Heart left ventricle (tissue), 16 donors: ENCODE measurements around the gene DIO3. TPM values are rescaled to one million over a fixed set of nuclear protein-coding genes. Genes with fewer than 3 reads are reported as not detected.
A peak's percentile ranks its signal among the peaks of the same experiment; 100 is the strongest.

Source experiments
- ATAC-seq, 4 donors: fragments of 200-7000 bp; cut with Tn5 transposase; one replicate each; pipeline ENCODE4 v1.9.1; 2020 to 2022; ENCODE audit warnings: moderate library complexity in 4 of 4, mild to moderate bottlenecking in 3 of 4, moderate number of reproducible peaks in 1 of 4
- DNase-seq, 5 donors: peaks; one replicate each; pipeline ENCODE4 v3.0.0-alpha.2; 2020
- H3K27ac ChIP-seq, 12 donors: fragments of 200-600 bp; sonication (generic) in 4 of 12; one replicate each; pipeline versions ENCODE4 v1.5.0 to v1.8.0; 2016 to 2022; ENCODE audit warnings: mild to moderate bottlenecking in 2 of 12
- H3K27me3 ChIP-seq, 9 donors: fragments of 200-600 bp; sonication (generic) in 2 of 9; one replicate each; pipeline versions ENCODE4 v1.5.1 to v1.8.0; 2016 to 2022; ENCODE audit warnings: mild to moderate bottlenecking in 3 of 9
- H3K36me3 ChIP-seq, 9 donors: fragments of 200-600 bp; sonication (generic) in 2 of 9; one replicate each; pipeline versions ENCODE4 v1.5.0 to v1.8.0; 2018 to 2022; ENCODE audit warnings: mild to moderate bottlenecking in 2 of 9
- H3K4me1 ChIP-seq, 12 donors: fragments of 200-600 bp; sonication (generic) in 4 of 12; one replicate each; pipeline versions ENCODE4 v1.5.0 to v1.8.0; 2016 to 2022; ENCODE audit warnings: mild to moderate bottlenecking in 3 of 12
- H3K4me3 ChIP-seq, 12 donors: fragments of 200-600 bp; sonication (generic) in 4 of 12; one replicate each; pipeline versions ENCODE4 v1.5.0 to v1.8.0; 2017 to 2022; ENCODE audit warnings: mild to moderate bottlenecking in 9 of 12, moderate library complexity in 4 of 12
- H3K9me3 ChIP-seq, 12 donors: fragments of 200-600 bp; sonication (generic) in 4 of 12; one replicate each; pipeline versions ENCODE4 v1.5.0 to v1.8.0; 2016 to 2022; ENCODE audit warnings: mild to moderate bottlenecking in 1 of 12
- CTCF ChIP-seq, 12 donors: fragments of 200-600 bp; sonication (generic) in 4 of 12; IDR thresholded peaks; one replicate each; pipeline versions ENCODE4 v1.5.0 to v1.8.0; 2018 to 2022; ENCODE audit warnings: antibody characterized with exemption in 12 of 12, mild to moderate bottlenecking in 5 of 12
- POLR2A ChIP-seq, 2 donors: fragments of 450-650 bp; IDR thresholded peaks; one replicate each; pipeline ENCODE4 v1.6.1; 2017; ENCODE audit warnings: antibody characterized with exemption in 2 of 2, mild to moderate bottlenecking in 2 of 2, moderate library complexity in 2 of 2
- WGBS, 4 donors: extraction: QIAGEN DNeasy Blood & Tissue Kit in 2 of 4; methylation state at CpG; one replicate each; pipeline versions ENCODE4 v1.1.5 to v1.1.7; 2013 to 2018; 5-methylcytosine and 5-hydroxymethylcytosine counted together
- intact Hi-C, 10 donors: fragments of 100-400 bp; cut with DNase I; formaldehyde crosslinking; loops; one replicate each; pipeline versions ENCODE4 v1.11.1 to v1.14.2; 2022
- polyA plus RNA-seq, 2 donors: library from polyadenylated mRNA; stranded (reverse); fragments of 200-250 nt; gene quantifications; one replicate each; pipeline ENCODE4 v1.2.3, GENCODE V29; 2013
- total RNA-seq, 9 donors: library from RNA; depleted of rRNA in 2 of 9; stranded (reverse); fragments of >200 nt in 2 of 9; fragmentation: NEBNext Ultra II Directional in 3 of 9; extraction: Animal tissue kit (Norgen Biotek cat#: 25700) in 3 of 9; gene quantifications; one replicate each; pipeline versions ENCODE4 v1.1.0 to v1.2.4, GENCODE V29; 2016 to 2023
- donor health status: ischemic (EF 13 %, LVEDD 7.1; RV severe dilation, severe dysfunction).
- donor health status: healthy with polysubstance abuse.
- donor health status: DM: no; HTN: yes; CAD: no.
- donor health status: DM: no; HTN: no; CAD: no.
- donor health status: ischemic (EF 25% LVEDD 6.9; RV normal size, moderate dysfunction).
- donor health status: ischemic (EF 25% LVEDD 5.7; RV mildly dilated, moderate dysfunction).
- donor health status: healthy.
- donor health status: DM: yes; HTN: yes; CAD: no.
- donor health status: ischemic (EF 35%, LVEDD 5.7; RV mildly dilated, moderate dysfunction).
- donor health status: nonischemic (EF 11% LVEDD 7.7; RV severe dilation, severe dysfunction).
- donor health status: DM: yes; HTN: yes; CAD: no.
- donor health status: PGD.
- donor health status: ischemic (EF 29% LVEDD 5.4; RV normal size, mild dysfunction).
- donor health status: nonischemic (EF 23%, LVEDD 6.1; RV moderate dilation, normal function).

The DIO3 gene
- total and polyA plus RNA-seq, 11 donors = 0.12 to 0.48 (median 0.24) TPM; not detected in 6

GRCh38 chr14:101583715-101584054 lies 22.4 kb downstream of the DIO3 start:
- H3K4me1 ChIP-seq = no peaks in the 10 kb centered on the region
- intact Hi-C loops = no loop called here
- H3K27me3 ChIP-seq = peaks cover 0 to 7% (median 0%) of the 10 kb centered on the region in 9 donors
- WGBS, 4 donors = 66 to 81% (median 71%) methylated on average over 4 to 7 of the region's 7 CpGs
- TF ChIP-seq CTCF (IDR thresholded peaks at IDR 0.05) (no peak), POLR2A (IDR thresholded peaks at IDR 0.05) (no peak)
- H3K27ac ChIP-seq = no peak overlapping the region
- H3K36me3 ChIP-seq = no peaks in the 10 kb centered on the region
- H3K9me3 ChIP-seq = no peaks in the 10 kb centered on the region
- no peak for ATAC-seq
- H3K4me3 ChIP-seq = no peak overlapping the region
- no peak for DNase-seq

- DNase-seq (peak in 2 of 5 donors; percentile 2 to 39), ATAC-seq (peak in 1 of 4 donors; percentile 38)
- peaks cover 0 to 4% (median 0%) of the 10 kb centered on the region in 9 donors for H3K27me3 ChIP-seq
- WGBS, 4 donors = 74 to 84% (median 78%) methylated on average over 39 to 54 of the region's 54 CpGs
- no peaks in the 10 kb centered on the region for H3K9me3 ChIP-seq
- H3K27ac ChIP-seq = no peak overlapping the region
- TF ChIP-seq CTCF (IDR thresholded peaks at IDR 0.05) (no peak), POLR2A (IDR thresholded peaks at IDR 0.05) (no peak)
- H3K4me3 ChIP-seq = no peak overlapping the region
- H3K36me3 ChIP-seq = no peaks in the 10 kb centered on the region
- H3K4me1 ChIP-seq = no peaks in the 10 kb centered on the region
- intact Hi-C loops = no loop called here
Measured at GRCh38 chr14:101584055-101584859, 23.0 kb downstream of the DIO3 start.

GRCh38 chr14:101585211-101585610 lies 23.9 kb downstream of the DIO3 start:
- Histone ChIP-seq H3K27ac (no peak overlapping the region), H3K9me3 (no peaks in the 10 kb centered on the region), H3K4me3 (no peak overlapping the region), H3K27me3 (peaks cover 0 to 4% (median 0%) of the 10 kb centered on the region in 9 donors), H3K4me1 (no peaks in the 10 kb centered on the region), H3K36me3 (no peaks in the 10 kb centered on the region)
- 54 to 72% (median 66%) methylated on average over 6 of the region's 6 CpGs for WGBS, 4 donors
- intact Hi-C loops = no loop called here
- no peak for ATAC-seq
- no peak for TF ChIP-seq POLR2A (IDR thresholded peaks at IDR 0.05)
- TF ChIP-seq CTCF (IDR thresholded peaks at IDR 0.05) = no peak
- DNase-seq = no peak

- no peak overlapping the region for H3K27ac ChIP-seq
- no peaks in the 10 kb centered on the region for H3K36me3 ChIP-seq
- no peaks in the 10 kb centered on the region for H3K9me3 ChIP-seq
- intact Hi-C loops = no loop called here
- TF ChIP-seq POLR2A (IDR thresholded peaks at IDR 0.05) = no peak
- no peak for TF ChIP-seq CTCF (IDR thresholded peaks at IDR 0.05)
- H3K4me3 ChIP-seq = no peak overlapping the region
- H3K27me3 ChIP-seq = peaks cover 0 to 4% (median 0%) of the 10 kb centered on the region in 9 donors
- ATAC-seq = no peak
- 80 to 90% (median 83%) methylated on average over 17 of the region's 17 CpGs for WGBS, 4 donors
- DNase-seq = no peak
- no peaks in the 10 kb centered on the region for H3K4me1 ChIP-seq
Measured at GRCh38 chr14:101586531-101587430, 25.5 kb downstream of the DIO3 start.
